LNCaP clone FGC (cell line): Measurements from ENCODE around the gene HSBP1.

Source experiments
- DNase-seq: peaks from one replicate; pipeline ENCODE4 v3.0.0-alpha.2; 2011; ENCODE audit warnings: low read depth
- H3K4me3 ChIP-seq: 2 replicates; pipeline ENCODE4 v1.5.1; 2011; ENCODE audit warnings: mild to moderate bottlenecking, low read depth, low read length, control low read depth
- TF ChIP-seq, protein P1 (sequence below): IDR thresholded peaks from 2 replicates; pipeline ENCODE4 v1.5.1; 2012; ENCODE audit warnings: mild to moderate bottlenecking; ENCODE audit not compliant: control insufficient read depth, insufficient read depth; ENCODE audit errors: extremely low read depth

The HSBP1 gene

DNA sequence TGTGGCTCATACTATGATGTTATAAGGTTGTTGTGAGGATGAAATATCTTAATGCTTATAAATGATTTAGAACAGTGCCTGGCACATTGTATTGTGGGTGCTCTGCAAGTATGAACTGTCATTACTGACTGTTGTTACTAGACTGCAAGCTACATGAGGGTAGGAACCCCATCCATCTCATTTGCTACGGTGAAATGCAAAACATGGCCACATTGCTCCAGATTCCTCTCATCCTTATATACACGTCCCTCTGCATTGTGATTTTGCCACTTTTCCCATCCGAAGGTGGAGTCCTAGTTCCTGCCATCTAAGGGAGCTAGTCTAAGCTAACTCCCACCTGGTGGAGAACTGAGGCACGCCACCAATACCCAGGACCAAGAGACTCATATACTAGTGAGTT is 29.8 kb downstream of the HSBP1 start:
- TF ChIP-seq, protein P1, sequence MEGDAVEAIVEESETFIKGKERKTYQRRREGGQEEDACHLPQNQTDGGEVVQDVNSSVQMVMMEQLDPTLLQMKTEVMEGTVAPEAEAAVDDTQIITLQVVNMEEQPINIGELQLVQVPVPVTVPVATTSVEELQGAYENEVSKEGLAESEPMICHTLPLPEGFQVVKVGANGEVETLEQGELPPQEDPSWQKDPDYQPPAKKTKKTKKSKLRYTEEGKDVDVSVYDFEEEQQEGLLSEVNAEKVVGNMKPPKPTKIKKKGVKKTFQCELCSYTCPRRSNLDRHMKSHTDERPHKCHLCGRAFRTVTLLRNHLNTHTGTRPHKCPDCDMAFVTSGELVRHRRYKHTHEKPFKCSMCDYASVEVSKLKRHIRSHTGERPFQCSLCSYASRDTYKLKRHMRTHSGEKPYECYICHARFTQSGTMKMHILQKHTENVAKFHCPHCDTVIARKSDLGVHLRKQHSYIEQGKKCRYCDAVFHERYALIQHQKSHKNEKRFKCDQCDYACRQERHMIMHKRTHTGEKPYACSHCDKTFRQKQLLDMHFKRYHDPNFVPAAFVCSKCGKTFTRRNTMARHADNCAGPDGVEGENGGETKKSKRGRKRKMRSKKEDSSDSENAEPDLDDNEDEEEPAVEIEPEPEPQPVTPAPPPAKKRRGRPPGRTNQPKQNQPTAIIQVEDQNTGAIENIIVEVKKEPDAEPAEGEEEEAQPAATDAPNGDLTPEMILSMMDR: no peak
- no peak for DNase-seq
- H3K4me3 ChIP-seq: no peak overlapping the region

DNA sequence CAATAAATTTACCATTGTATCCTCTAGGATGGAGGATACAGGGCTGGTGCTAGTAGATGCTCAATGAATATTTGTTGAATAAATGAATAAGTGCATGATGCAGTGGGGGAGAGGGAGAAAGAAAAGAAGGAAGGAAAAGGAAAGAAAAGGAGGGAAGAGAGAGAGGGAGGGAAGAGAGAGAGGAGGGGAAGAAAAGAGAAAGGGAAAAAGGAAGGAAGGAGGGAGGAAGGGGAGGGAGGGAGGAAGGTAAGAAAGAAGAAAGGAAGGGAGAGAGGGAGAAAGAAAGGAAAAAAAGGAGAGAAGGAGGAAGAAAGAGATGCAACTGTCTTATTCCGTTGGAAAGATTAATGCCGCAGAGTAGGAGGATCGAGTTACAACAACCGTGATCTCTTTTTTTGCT is 30.4 kb downstream of the HSBP1 start:
- no peak overlapping the region for H3K4me3 ChIP-seq
- DNase-seq: no peak
- TF ChIP-seq, protein P1: no peak

DNA sequence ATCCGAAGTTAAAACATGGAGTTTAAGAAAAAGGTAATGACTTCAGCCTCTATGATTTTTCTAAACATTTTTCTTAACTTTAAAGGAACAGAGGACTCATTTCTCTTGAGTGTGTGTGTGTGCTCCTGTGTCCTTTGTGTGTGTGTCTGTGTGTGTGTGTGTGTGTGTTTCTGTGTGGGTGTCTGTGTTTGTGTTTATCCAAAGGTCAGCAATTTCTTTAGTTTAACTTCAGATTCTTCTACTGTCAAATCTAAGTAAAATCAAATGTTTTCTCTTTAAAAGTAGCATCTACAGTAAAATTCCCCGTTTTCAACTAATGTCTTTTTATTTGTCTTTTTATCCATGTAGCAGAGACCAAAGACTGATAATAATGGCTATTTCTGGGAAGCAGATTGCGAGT is 31.8 kb downstream of the HSBP1 start:
- H3K4me3 ChIP-seq: no peak overlapping the region
- no peak for DNase-seq
- TF ChIP-seq, protein P1: no peak

DNA sequence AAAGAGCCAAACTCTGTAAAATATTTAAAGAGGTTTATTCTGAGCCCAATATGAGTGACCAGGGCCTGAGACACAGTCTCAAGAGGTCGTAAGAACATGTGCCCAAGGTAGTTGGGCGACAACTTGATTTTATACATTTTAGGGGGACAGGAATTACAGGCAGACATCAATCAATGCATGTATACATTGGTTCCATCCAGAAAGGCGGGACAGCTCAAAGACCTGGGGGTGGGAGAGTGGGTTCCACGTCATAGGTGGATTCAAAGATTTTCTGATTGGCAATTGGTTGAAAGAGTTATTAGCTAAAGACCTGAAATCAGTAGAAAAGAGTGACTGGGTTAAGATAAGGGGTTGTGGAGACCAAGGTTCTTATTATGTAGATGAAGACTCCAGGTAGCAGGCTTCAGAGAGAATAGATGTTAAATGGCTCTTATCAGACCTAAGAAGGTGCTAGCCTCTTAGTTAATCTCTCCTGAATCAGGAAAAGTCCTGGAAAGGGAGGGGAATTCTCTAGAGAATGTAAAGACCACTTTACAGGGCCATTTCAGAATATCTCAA is 32.4 kb downstream of the HSBP1 start:
- H3K4me3 ChIP-seq: no peak overlapping the region
- TF ChIP-seq, protein P1: no peak
- no peak for DNase-seq

DNA sequence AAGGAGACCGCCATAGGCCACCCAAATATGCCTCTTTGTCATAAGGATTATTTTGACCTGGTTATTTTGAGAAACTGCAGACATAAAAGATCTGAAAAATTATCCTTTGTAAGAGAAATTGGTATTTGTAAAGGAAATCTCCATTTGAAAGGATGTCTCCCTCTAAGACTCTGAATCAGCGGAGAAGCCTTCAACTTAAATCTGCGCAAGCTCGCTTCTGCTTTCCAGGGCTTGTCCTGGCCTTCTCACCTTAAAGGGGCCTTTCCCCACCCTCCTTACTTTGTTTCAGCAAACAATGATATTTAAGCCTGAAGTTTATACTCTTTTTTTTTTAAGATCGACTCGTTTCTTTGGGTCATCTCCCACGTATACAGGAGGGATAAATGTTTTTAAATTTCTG is 34.5 kb downstream of the HSBP1 start:
- TF ChIP-seq, protein P1: no peak
- no peak for DNase-seq
- H3K4me3 ChIP-seq: no peak overlapping the region

DNA sequence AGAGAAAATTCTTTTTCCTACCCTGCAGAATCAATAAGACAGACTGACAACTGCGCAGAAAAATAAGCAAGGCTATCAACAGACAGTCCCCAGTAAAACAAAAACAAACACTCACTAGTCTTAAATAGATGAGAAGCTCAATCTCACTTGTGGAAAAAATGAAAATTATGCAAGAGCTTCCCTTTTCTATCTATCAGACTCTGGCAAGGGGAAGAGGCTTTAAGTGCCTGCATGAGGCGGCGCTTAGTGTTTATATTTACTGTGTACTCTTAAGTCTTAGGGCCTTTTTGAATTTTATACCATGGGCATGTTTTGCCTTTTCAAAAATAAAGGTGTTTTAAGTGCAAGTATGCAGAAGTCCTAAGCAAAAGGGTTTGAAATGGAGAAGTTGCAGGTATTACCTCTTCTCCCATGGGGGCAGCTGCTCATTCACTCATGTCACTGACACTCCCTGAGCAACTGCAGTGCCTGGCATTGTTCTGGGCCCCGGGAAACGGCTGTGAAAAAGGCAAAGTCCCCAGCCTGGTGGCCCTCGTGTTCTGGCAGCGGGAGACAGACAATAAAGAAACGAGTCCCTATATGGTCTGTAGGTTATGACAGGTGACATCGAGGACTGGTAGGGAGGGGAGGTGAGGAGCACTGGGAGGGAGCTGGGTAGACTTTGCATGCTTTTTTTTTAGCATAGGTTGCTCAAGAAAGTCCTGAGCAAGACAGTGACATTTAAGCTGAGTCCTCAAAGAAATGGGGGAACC is 35.2 kb downstream of the HSBP1 start:
- DNase-seq: no peak
- no peak overlapping the region for H3K4me3 ChIP-seq
- TF ChIP-seq, protein P1: no peak

DNA sequence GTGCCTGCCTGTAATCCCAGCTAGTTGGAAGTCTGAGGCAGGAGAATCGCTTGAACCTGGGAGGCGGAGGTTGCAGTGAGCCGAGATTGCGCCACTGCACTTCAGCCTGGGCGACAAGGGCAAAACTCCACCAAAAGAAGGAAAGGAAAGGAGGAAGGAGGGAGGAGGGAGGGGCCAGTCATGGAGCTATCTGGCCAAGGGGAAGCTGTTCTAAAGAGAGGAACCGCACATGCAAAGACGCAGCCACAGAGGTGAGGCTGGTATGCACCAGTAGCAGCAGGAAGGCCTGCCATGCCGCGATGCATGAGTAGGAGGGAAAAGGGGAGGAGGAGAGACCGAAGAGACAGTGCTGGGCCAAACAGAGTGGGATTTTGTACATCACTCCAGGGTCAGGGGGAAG is 35.9 kb downstream of the HSBP1 start:
- no peak for DNase-seq
- H3K4me3 ChIP-seq: no peak overlapping the region
- TF ChIP-seq, protein P1: no peak
